Measurements from ENCODE around the gene LIPH.

Gene LIPH

GRCh38 chr3:185539934-185540333 lies 12.5 kb downstream of the LIPH start:
- DNase-seq (ENCODE audit: low read depth): no peak

GRCh38 chr3:185537369-185537970 lies 14.9 kb downstream of the LIPH start:
- peak; percentile 43 for DNase-seq (ENCODE audit: low read depth)

DNA sequence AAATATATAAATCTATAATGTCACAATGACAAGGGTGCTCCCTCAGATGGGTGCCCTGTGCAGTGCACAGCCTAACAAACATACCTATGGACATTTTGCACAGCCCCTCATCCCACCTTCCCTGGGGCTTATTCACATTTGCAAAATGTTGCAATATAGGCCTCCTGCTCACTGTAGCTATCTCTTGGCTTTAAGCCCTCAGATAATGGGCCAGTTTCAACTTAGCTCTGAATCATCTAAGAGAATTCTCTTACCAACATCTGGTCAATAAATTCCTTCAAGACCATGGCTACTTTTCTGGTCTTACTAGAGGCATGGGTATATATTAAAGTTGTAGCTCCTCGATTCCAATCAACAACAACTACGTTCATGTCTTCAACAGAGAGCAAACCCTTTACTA lies 17.9 kb downstream of the LIPH start:
- no peak for DNase-seq (ENCODE audit: low read depth)

DNA sequence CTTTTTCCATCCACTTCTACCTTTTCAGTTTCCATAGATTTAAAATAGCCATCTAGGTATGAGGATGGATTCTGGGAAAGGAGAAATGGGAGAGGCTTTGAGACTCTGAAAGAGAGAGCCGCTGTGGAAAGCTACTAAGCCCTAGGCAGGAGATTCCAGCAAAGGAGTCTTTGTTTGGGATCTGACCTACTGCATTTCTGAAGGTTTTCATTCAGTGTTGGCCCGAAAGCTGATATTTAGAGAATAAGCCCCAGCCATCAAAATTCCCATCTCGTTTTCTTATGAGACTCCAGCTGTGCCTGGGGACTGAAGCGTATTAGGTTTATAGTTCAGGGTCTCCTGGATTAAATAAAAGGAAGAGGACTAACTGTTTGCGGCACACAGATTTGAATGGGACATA lies 19.5 kb downstream of the LIPH start:
- no peak for DNase-seq (ENCODE audit: low read depth)

DNA sequence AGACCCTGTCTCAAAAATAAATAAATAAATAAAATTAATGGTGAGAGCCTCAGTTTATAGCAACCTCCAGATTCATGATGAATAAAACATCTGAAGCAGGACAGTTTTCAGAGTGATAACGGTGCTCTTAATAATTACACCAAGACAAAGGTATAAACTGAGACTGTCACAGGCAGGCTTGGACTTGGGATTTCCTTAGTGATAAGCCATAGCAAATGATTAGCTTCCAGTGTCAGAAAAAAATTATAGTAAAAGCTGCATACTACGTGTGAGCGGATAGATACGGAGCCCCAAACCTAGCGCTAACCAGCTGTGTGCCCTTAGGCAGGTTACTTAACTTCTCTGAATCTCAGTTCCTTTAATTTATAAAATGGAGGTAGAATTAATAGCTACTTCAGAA lies 21.5 kb downstream of the LIPH start:
- no peak for DNase-seq (ENCODE audit: low read depth)

- DNase-seq (ENCODE audit: low read depth): no peak
Observed at GRCh38 chr3:185528532-185528931, 23.9 kb downstream of the LIPH start.

GRCh38 chr3:185527364-185527763 lies 25.0 kb downstream of the LIPH start:
- DNase-seq (ENCODE audit: low read depth): no peak

GRCh38 chr3:185526349-185526951 lies 25.9 kb downstream of the LIPH start:
- no peak for DNase-seq (ENCODE audit: low read depth)

- no peak for DNase-seq (ENCODE audit: low read depth)
Observed at GRCh38 chr3:185521349-185522138, 30.8 kb downstream of the LIPH start.

GRCh38 chr3:185519021-185519420 lies 33.4 kb downstream of the LIPH start:
- DNase-seq (ENCODE audit: low read depth): no peak

DNA sequence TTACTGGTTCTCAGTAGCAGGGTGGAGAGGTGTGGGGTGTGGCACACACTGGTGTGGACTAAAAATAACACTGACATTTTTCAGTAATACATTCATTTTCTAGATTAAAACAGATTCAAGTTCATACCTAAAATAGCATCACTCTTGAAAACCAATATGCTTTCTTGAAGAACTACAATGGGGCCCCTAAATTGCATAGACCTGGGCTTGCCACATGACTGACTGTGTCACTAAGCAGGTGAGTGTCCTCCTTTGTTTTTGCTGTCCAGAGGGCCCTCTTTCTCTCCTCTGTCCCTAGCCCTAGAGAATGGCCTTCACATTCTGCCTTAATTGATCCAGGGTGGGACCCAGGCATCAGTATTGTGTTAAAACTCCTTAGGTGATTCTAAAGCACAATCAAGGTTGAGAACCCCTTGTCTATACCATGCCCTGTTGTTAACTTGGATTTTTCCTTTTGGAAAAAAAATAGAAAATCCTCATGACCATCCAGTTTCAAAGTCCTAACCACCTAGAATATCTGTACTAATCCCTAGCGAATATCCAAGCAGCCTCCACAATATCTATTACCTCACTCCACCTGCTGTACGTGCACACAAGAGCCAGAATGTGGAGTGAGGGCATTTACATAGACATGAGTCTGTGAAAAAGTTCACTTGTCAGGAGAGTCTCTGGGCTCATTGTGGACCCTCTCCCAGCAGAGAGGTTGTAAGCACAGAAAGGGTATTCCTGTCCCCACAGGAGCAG lies 34.8 kb downstream of the LIPH start:
- DNase-seq (ENCODE audit: low read depth): no peak

DNA sequence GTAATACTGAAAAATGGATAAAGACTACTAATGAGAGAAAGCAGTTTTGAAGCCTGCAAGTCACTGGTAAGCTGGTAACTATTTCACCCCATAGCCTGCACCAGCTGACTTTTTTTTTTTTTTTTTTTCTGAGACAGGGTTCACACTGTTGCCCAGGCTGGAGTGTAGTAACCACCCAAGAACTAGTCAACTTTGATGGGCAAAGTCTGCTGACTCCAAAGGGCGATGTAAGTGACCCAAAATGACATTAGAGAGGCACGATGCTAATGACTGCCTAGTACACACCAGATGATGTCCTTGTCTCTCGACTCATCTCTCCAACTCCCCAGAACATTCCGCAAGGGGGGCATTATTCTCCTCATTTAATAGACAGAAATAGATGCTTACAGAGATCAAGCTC lies 40.7 kb downstream of the LIPH start:
- no peak for DNase-seq (ENCODE audit: low read depth)

DNA sequence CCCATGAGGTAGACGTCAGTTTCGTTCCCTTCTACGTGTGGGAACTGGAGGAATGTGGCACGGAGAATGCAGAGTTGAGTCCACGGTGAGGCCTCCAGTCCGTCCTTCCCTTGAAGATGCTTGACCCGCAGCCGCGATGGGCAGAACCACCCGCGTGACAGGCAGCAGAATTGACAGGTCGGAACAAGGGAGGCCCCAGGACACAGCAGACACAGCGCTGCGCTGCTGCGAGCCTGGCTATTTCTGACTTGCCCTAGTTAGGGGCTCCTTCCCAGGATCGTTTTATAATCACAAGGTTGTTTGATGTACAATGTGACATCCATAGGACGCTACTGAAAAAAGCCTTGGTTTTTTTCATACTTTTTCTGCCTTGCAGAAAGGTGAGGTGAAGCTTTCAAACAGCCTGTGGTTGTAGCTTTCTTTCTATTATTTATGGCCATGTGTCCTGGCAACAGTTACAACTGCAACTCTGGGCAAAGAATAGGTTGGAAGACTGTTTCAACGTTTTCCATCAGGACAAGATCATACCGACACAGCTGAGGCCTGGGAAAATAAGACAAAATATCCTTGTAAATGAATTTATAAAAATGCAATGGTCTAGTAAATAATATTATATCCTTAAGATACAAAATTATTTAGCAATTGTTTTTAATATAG lies 43.9 kb downstream of the LIPH start:
- DNase-seq (ENCODE audit: low read depth): no peak

GRCh38 chr3:185507883-185508282 lies 44.5 kb downstream of the LIPH start:
- no peak for DNase-seq (ENCODE audit: low read depth)

- no peak for DNase-seq (ENCODE audit: low read depth)
Observed at GRCh38 chr3:185504636-185505035, 47.8 kb downstream of the LIPH start.

DNA sequence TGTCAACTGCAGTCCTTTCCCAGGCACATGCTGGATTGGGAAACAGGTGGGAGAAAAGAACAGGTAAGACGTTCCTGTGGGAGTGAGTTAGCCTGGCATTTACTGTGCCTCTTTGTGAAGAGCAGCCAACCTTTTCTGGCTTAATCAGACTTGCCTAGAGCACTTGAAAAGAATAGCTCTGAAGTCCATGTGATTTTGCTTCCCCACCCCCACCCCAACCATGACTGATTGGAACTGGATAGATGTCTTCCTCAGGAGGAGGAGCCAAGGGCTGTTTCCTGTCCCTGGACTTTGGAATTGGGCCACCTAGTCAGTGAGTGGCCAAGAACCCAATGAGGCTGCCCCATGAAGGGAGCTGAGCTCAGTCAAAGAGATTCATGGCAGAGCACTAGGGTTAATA lies 48.9 kb downstream of the LIPH start:
- no peak for DNase-seq (ENCODE audit: low read depth)

GRCh38 chr3:185502987-185503386 lies 49.4 kb downstream of the LIPH start:
- DNase-seq (ENCODE audit: low read depth): no peak

- peak; percentile 91 for DNase-seq (ENCODE audit: low read depth)
Observed at GRCh38 chr3:185498503-185499396, 53.6 kb downstream of the LIPH start, which contains the start of gene TMEM41A. Gene TMEM41A, minus strand, starts transcription at chr3:185499035. Its CDS starts 74 bp downstream, at chr3:185498961.

GRCh38 chr3:185490241-185490640 lies 62.1 kb downstream of the LIPH start:
- DNase-seq (ENCODE audit: low read depth): no peak

GRCh38 chr3:185489462-185489861 lies 62.9 kb downstream of the LIPH start:
- DNase-seq (ENCODE audit: low read depth): no peak

DNA sequence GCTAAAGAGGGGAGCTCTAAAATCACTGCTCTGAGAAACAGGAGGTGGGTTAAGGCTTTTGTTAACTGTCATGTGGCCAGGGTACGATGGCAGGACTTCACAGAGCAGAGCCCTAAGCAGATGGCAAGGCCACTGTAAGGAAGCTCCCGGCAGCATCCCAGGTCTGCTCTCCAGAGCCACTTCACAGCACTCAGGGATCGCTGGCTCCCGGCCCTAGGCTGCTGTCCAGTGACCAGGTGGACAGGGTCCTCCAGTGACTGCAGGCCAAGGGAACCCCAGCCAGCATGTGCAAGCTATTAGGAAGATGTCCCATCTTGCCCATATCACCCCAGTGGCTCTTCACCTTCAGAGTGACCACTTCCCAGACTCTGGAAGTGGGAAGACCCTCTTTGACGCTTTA lies 63.9 kb downstream of the LIPH start:
- DNase-seq (ENCODE audit: low read depth): no peak

All from activated T-cell treated with anti-CD3 and anti-CD28 coated beads for 48 hours (primary cell).